VCaP (cell line): ENCODE results near the gene ARHGEF7.

Experiments used
- H3K27ac ChIP-seq: fragments of 450-650 bp; 2 replicates; pipeline ENCODE4 v1.5.1; 2017
- TF ChIP-seq, protein P1 (sequence below): fragments of 450-650 bp; conservative IDR thresholded peaks from 2 replicates; pipeline ENCODE4 v1.5.1; 2017; ENCODE audit warnings: mild to moderate bottlenecking, moderate library complexity

ARHGEF7 gene

DNA sequence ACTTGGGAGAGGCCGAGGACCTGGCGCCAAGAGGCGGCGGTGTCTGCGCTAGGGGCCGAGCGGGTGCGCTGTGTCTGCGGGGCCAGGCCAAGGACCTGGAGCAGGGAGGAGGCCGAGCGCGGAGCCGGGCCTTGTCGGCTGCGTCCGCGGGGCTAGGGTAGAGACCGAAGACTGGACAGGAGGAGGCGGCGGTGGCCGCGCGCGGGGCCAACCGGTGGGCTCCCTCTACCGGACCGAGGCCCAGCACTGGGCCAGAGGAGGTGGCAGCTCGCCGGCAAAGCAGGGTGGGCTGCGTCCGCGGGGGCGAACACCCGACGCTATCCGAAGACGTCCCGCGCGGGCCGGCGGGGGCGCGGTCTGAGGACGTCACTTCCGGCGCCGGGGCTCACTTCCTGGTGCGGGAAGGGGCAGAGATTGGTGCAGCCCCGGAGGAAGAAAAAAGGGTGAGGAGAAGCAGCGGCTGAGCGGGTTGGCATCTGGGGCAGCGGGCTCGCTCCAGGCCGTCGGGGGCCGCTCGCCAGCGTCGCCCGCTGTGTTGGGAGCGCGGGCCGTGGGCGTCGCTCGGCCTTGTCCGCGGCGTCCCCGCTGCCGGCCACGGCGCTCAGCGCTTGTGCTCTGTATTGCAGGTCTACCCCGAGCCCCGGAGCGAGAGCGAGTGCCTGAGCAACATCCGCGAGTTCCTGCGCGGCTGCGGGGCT, 38.3 kb downstream of the ARHGEF7 start:
- H3K27ac ChIP-seq: peak overlapping the region; percentile 99

GRCh38 chr13:111153977-111154332, 38.8 kb downstream of the ARHGEF7 start:
- TF ChIP-seq, protein P1, sequence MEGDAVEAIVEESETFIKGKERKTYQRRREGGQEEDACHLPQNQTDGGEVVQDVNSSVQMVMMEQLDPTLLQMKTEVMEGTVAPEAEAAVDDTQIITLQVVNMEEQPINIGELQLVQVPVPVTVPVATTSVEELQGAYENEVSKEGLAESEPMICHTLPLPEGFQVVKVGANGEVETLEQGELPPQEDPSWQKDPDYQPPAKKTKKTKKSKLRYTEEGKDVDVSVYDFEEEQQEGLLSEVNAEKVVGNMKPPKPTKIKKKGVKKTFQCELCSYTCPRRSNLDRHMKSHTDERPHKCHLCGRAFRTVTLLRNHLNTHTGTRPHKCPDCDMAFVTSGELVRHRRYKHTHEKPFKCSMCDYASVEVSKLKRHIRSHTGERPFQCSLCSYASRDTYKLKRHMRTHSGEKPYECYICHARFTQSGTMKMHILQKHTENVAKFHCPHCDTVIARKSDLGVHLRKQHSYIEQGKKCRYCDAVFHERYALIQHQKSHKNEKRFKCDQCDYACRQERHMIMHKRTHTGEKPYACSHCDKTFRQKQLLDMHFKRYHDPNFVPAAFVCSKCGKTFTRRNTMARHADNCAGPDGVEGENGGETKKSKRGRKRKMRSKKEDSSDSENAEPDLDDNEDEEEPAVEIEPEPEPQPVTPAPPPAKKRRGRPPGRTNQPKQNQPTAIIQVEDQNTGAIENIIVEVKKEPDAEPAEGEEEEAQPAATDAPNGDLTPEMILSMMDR: no peak; the same call in 1 of the 2 replicates
- peak overlapping the region; percentile 99 for H3K27ac ChIP-seq

More for the DNA sequence above, 38.3 kb downstream of the ARHGEF7 start:
- TF ChIP-seq, protein P1: peak; percentile 78

DNA sequence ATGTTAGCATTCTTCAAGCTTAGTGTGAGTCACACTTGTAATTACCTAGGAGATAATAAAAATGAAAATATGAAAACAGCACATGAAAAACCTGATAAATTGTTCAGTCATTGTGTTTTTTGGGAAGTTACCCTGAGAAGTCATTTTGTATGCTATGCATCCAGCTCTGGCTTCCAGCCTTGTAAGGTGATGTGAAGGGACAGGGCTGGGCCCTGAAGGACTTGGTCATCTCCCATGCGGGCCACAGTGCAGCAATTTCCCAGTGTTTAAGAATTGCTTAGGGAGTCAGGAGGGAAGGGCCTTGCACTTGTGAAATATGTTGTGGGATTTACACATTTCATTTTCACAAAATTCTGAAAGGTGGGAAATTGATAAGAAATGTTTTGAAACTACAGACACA, 41.3 kb downstream of the ARHGEF7 start:
- TF ChIP-seq, protein P1: no peak
- peak overlapping the region; percentile 99 for H3K27ac ChIP-seq

- peak overlapping the region; percentile 99 for H3K27ac ChIP-seq
- TF ChIP-seq, protein P1: no peak
Measured at GRCh38 chr13:111158136-111158805, 43.2 kb downstream of the ARHGEF7 start.

- TF ChIP-seq, protein P1: no peak
- peak overlapping the region; percentile 99 for H3K27ac ChIP-seq
Measured at GRCh38 chr13:111159362-111160320, 44.5 kb downstream of the ARHGEF7 start.

GRCh38 chr13:111160648-111161047, 45.5 kb downstream of the ARHGEF7 start:
- H3K27ac ChIP-seq: no peak overlapping the region
- TF ChIP-seq, protein P1: no peak
